ENCODE results near the gene DNAH14.
A peak's percentile ranks its signal among the peaks of the same experiment; 100 is the strongest.
"Not testable (repeated sequence)": the region's sequence is repeated elsewhere in the genome, so short reads cannot be mapped to it uniquely, and the experiment has no call there.

DNAH14 gene

GRCh38 chr1:224929335-224930237, at the start of gene DNAH14:
DNAH14 (plus strand) TSS chr1:224929675; CDS start chr1:224952703, 23,028 bp downstream.
- DNase-seq (ENCODE audit: low read depth): peak; percentile 69

GRCh38 chr1:224880593-224881307, 48.7 kb upstream of the DNAH14 start:
- DNase-seq (ENCODE audit: low read depth): no peak

- DNase-seq (ENCODE audit: low read depth): not testable (repeated sequence)
Observed at GRCh38 chr1:224881308-224881692, 48.2 kb upstream of the DNAH14 start.

GRCh38 chr1:224881762-224882211, 47.7 kb upstream of the DNAH14 start:
- no peak for DNase-seq (ENCODE audit: low read depth)

GRCh38 chr1:224882264-224882663, 47.2 kb upstream of the DNAH14 start:
- no peak for DNase-seq (ENCODE audit: low read depth)

- no peak for DNase-seq (ENCODE audit: low read depth)
Observed at GRCh38 chr1:224883091-224883490, 46.4 kb upstream of the DNAH14 start.

- no peak for DNase-seq (ENCODE audit: low read depth)
Observed at GRCh38 chr1:224884361-224884801, 45.1 kb upstream of the DNAH14 start.

- not testable (repeated sequence) for DNase-seq (ENCODE audit: low read depth)
Observed at GRCh38 chr1:224885376-224885775, 44.1 kb upstream of the DNAH14 start.

- DNase-seq (ENCODE audit: low read depth): peak; percentile 3
Observed at GRCh38 chr1:224894915-224895314, 34.6 kb upstream of the DNAH14 start.

- no peak for DNase-seq (ENCODE audit: low read depth)
Observed at GRCh38 chr1:224896130-224896781, 33.2 kb upstream of the DNAH14 start.

- DNase-seq (ENCODE audit: low read depth): no peak
Observed at GRCh38 chr1:224897529-224898327, 31.7 kb upstream of the DNAH14 start.

- no peak for DNase-seq (ENCODE audit: low read depth)
Observed at GRCh38 chr1:224898937-224899336, 30.5 kb upstream of the DNAH14 start.

GRCh38 chr1:224900062-224900630, 29.3 kb upstream of the DNAH14 start:
- DNase-seq (ENCODE audit: low read depth): no peak

GRCh38 chr1:224901087-224901810, 28.2 kb upstream of the DNAH14 start:
- no peak for DNase-seq (ENCODE audit: low read depth)

GRCh38 chr1:224903955-224904354, 25.5 kb upstream of the DNAH14 start:
- DNase-seq (ENCODE audit: low read depth): no peak

- DNase-seq (ENCODE audit: low read depth): no peak
Observed at GRCh38 chr1:224906340-224906739, 23.1 kb upstream of the DNAH14 start.

GRCh38 chr1:224911217-224911616, 18.3 kb upstream of the DNAH14 start:
- DNase-seq (ENCODE audit: low read depth): no peak

- no peak for DNase-seq (ENCODE audit: low read depth)
Observed at GRCh38 chr1:224914292-224914900, 15.1 kb upstream of the DNAH14 start.

GRCh38 chr1:224919508-224919907, 10.0 kb upstream of the DNAH14 start:
- DNase-seq (ENCODE audit: low read depth): no peak

GRCh38 chr1:224920930-224921329, 8.5 kb upstream of the DNAH14 start:
- no peak for DNase-seq (ENCODE audit: low read depth)
